PFSK-1 (cell line): ENCODE results near the gene CNOT1.

Experiments used
- FOXP2 ChIP-seq: optimal IDR thresholded peaks from 2 replicates; pipeline ENCODE3; 2011; ENCODE audit warnings: borderline replicate concordance, control low read depth, inconsistent platforms; ENCODE audit not compliant: insufficient read depth; ENCODE audit errors: extremely low read length, extremely low read depth
- POLR2AphosphoS5 ChIP-seq: IDR thresholded peaks from 2 replicates; pipeline ENCODE4 v1.6.1; 2012; ENCODE audit warnings: low read depth, mild to moderate bottlenecking, control low read depth, low read length, moderate library complexity
- REST ChIP-seq, 2 experiments: IDR thresholded peaks; 2 replicates each; pipeline versions ENCODE4 v1.6.1 to v1.8.0; 2011 to 2012; ENCODE audit warnings: low read depth in 2 of 2, low read length in 2 of 2, control low read depth in 1 of 2, inconsistent platforms in 1 of 2, mild to moderate bottlenecking in 1 of 2, moderate library complexity in 1 of 2; ENCODE audit not compliant: insufficient read depth in 1 of 2
- SIN3A ChIP-seq: IDR thresholded peaks from 2 replicates; pipeline ENCODE4 v1.6.1; 2012; ENCODE audit warnings: mild to moderate bottlenecking, low read length, moderate library complexity, borderline replicate concordance; ENCODE audit not compliant: insufficient read depth
- TAF1 ChIP-seq: IDR thresholded peaks from 2 replicates; pipeline ENCODE4 v1.6.1; 2012; ENCODE audit warnings: low read length, control low read depth, borderline replicate concordance; ENCODE audit not compliant: insufficient read depth

Gene CNOT1

GRCh38 chr16:58655215-58655596, 25.6 kb upstream of the CNOT1 start:
- TF ChIP-seq REST (IDR thresholded peaks at IDR 0.05; ENCODE audit: insufficient read depth in 1 of 2, low read depth in 2 of 2, low read length in 2 of 2) (no peak), POLR2AphosphoS5 (no peak), FOXP2 (no peak), SIN3A (no peak), TAF1 (no peak)

- no peak for TF ChIP-seq TAF1
Observed at GRCh38 chr16:58654560-58655214, 25.1 kb upstream of the CNOT1 start.

GRCh38 chr16:58652741-58653140, 23.1 kb upstream of the CNOT1 start:
- no peak for TF ChIP-seq TAF1

GRCh38 chr16:58651965-58652348, 22.3 kb upstream of the CNOT1 start:
- no peak for TF ChIP-seq REST (IDR thresholded peaks at IDR 0.05; ENCODE audit: insufficient read depth in 1 of 2, low read depth in 2 of 2, low read length in 2 of 2)
- TF ChIP-seq SIN3A: no peak
- TF ChIP-seq FOXP2: no peak
- no peak for TF ChIP-seq TAF1
- no peak for TF ChIP-seq POLR2AphosphoS5

- TF ChIP-seq REST (IDR thresholded peaks at IDR 0.05; ENCODE audit: insufficient read depth in 1 of 2, low read depth in 2 of 2, low read length in 2 of 2) (no peak), TAF1 (no peak), FOXP2 (no peak), SIN3A (no peak), POLR2AphosphoS5 (no peak)
Observed at GRCh38 chr16:58649707-58650106, 20.1 kb upstream of the CNOT1 start.

- TF ChIP-seq TAF1: no peak
- no peak for TF ChIP-seq SIN3A
- no peak for TF ChIP-seq FOXP2
- no peak for TF ChIP-seq REST (IDR thresholded peaks at IDR 0.05; ENCODE audit: insufficient read depth in 1 of 2, low read depth in 2 of 2, low read length in 2 of 2)
- TF ChIP-seq POLR2AphosphoS5: no peak
Observed at GRCh38 chr16:58647107-58647506, 17.5 kb upstream of the CNOT1 start.
